ENCODE measurements around the gene PCNX1. TPM values are rescaled to one million over a fixed set of nuclear protein-coding genes. Genes with fewer than 3 reads are reported as not detected.

The PCNX1 gene
- total and polyA plus RNA-seq, 4 donors: 5.2 to 103 (median 37.9) TPM

GRCh38 chr14:70915415-70915814, 8.2 kb downstream of the PCNX1 start:
- no peak for TF ChIP-seq CTCF (IDR thresholded peaks at IDR 0.05; ENCODE audit: control extremely low read depth, extremely low read depth)
- Histone ChIP-seq H3K4me3 (no peak overlapping the region), H3K27me3 (ENCODE audit: control insufficient read depth in 3 of 3, insufficient read depth in 3 of 3, low read length in 2 of 3) (no peaks in the 10 kb centered on the region), H3K9ac (ENCODE audit: insufficient read depth in 1 of 2, low read length in 2 of 2) (no peak overlapping the region), H3K36me3 (ENCODE audit: control insufficient read depth in 4 of 4, insufficient read depth in 4 of 4, low read length in 4 of 4) (peaks cover 0 to 7% (median 3%) of the 10 kb centered on the region in 4 donors), H3K4me1 (ENCODE audit: control insufficient read depth in 5 of 5, insufficient read depth in 5 of 5, low read length in 5 of 5) (peaks cover 0 to 32% (median 3%) of the 10 kb centered on the region in 5 donors), H3K27ac (ENCODE audit: low read depth in 1 of 2, low read length in 1 of 2) (no peak overlapping the region), H3K9me3 (ENCODE audit: control insufficient read depth in 4 of 4, insufficient read depth in 3 of 4, low read length in 3 of 4) (no peaks in the 10 kb centered on the region)
- DNase-seq (no peak), ATAC-seq (ENCODE audit: insufficient read depth, low FRiP score) (no peak)

- no peak for TF ChIP-seq CTCF (IDR thresholded peaks at IDR 0.05; ENCODE audit: control extremely low read depth, extremely low read depth)
- H3K4me1 ChIP-seq (ENCODE audit: control insufficient read depth in 5 of 5, insufficient read depth in 5 of 5, low read length in 5 of 5): peaks cover 0 to 37% (median 3%) of the 10 kb centered on the region in 5 donors
These were observed 9.0 kb downstream of the PCNX1 start for GRCh38 chr14:70916300-70916699.

GRCh38 chr14:70916799-70917198, 9.5 kb downstream of the PCNX1 start:
- WGBS, 2 donors: 59 to 73% methylated on average over 4 of the region's 4 CpGs
- Histone ChIP-seq H3K27me3 (ENCODE audit: control insufficient read depth in 3 of 3, insufficient read depth in 3 of 3, low read length in 2 of 3) (no peaks in the 10 kb centered on the region), H3K9ac (ENCODE audit: insufficient read depth in 1 of 2, low read length in 2 of 2) (no peak overlapping the region), H3K9me3 (ENCODE audit: control insufficient read depth in 4 of 4, insufficient read depth in 3 of 4, low read length in 3 of 4) (no peaks in the 10 kb centered on the region), H3K36me3 (ENCODE audit: control insufficient read depth in 4 of 4, insufficient read depth in 4 of 4, low read length in 4 of 4) (peaks cover 0 to 7% (median 3%) of the 10 kb centered on the region in 4 donors), H3K4me3 (no peak overlapping the region), H3K27ac (ENCODE audit: low read depth in 1 of 2, low read length in 1 of 2) (no peak overlapping the region), H3K4me1 (ENCODE audit: control insufficient read depth in 5 of 5, insufficient read depth in 5 of 5, low read length in 5 of 5) (peaks cover 0 to 37% (median 3%) of the 10 kb centered on the region in 5 donors)
- no peak for DNase-seq
- ATAC-seq (ENCODE audit: insufficient read depth, low FRiP score): no peak
- TF ChIP-seq CTCF (IDR thresholded peaks at IDR 0.05; ENCODE audit: control extremely low read depth, extremely low read depth): no peak

More at GRCh38 chr14:70916300-70916699, 9.0 kb downstream of the PCNX1 start:
- ATAC-seq (ENCODE audit: insufficient read depth, low FRiP score): no peak
- H3K9me3 ChIP-seq (ENCODE audit: control insufficient read depth in 4 of 4, insufficient read depth in 3 of 4, low read length in 3 of 4): no peaks in the 10 kb centered on the region
- H3K9ac ChIP-seq (ENCODE audit: insufficient read depth in 1 of 2, low read length in 2 of 2): no peak overlapping the region
- DNase-seq: no peak
- H3K27ac ChIP-seq (ENCODE audit: low read depth in 1 of 2, low read length in 1 of 2): no peak overlapping the region
- H3K27me3 ChIP-seq (ENCODE audit: control insufficient read depth in 3 of 3, insufficient read depth in 3 of 3, low read length in 2 of 3): no peaks in the 10 kb centered on the region
- WGBS, 2 donors: 83 to 90% methylated on average over 7 of the region's 7 CpGs
- no peak overlapping the region for H3K4me3 ChIP-seq
- peaks cover 0 to 7% (median 3%) of the 10 kb centered on the region in 4 donors for H3K36me3 ChIP-seq (ENCODE audit: control insufficient read depth in 4 of 4, insufficient read depth in 4 of 4, low read length in 4 of 4)

GRCh38 chr14:70917633-70918032, 10.4 kb downstream of the PCNX1 start:
- DNase-seq (no peak), ATAC-seq (ENCODE audit: insufficient read depth, low FRiP score) (no peak)
- TF ChIP-seq CTCF (IDR thresholded peaks at IDR 0.05; ENCODE audit: control extremely low read depth, extremely low read depth): no peak
- Histone ChIP-seq H3K9me3 (ENCODE audit: control insufficient read depth in 4 of 4, insufficient read depth in 3 of 4, low read length in 3 of 4) (no peaks in the 10 kb centered on the region), H3K36me3 (ENCODE audit: control insufficient read depth in 4 of 4, insufficient read depth in 4 of 4, low read length in 4 of 4) (peaks cover 0 to 7% (median 3%) of the 10 kb centered on the region in 4 donors), H3K9ac (ENCODE audit: insufficient read depth in 1 of 2, low read length in 2 of 2) (no peak overlapping the region), H3K27ac (ENCODE audit: low read depth in 1 of 2, low read length in 1 of 2) (no peak overlapping the region), H3K4me1 (ENCODE audit: control insufficient read depth in 5 of 5, insufficient read depth in 5 of 5, low read length in 5 of 5) (peaks cover 0 to 33% (median 3%) of the 10 kb centered on the region in 5 donors), H3K4me3 (no peak overlapping the region), H3K27me3 (ENCODE audit: control insufficient read depth in 3 of 3, insufficient read depth in 3 of 3, low read length in 2 of 3) (no peaks in the 10 kb centered on the region)
- 52 to 57% methylated on average over 1 of the region's 1 CpG for WGBS, 2 donors
